ENCODE data around the gene NUAK1. TPM values are rescaled to one million over a fixed set of nuclear protein-coding genes. Genes with fewer than 3 reads are reported as not detected.

The NUAK1 gene
- total RNA-seq, 4 donors from 2014 or later: 9.4 to 56.8 (median 26.8) TPM

DNA sequence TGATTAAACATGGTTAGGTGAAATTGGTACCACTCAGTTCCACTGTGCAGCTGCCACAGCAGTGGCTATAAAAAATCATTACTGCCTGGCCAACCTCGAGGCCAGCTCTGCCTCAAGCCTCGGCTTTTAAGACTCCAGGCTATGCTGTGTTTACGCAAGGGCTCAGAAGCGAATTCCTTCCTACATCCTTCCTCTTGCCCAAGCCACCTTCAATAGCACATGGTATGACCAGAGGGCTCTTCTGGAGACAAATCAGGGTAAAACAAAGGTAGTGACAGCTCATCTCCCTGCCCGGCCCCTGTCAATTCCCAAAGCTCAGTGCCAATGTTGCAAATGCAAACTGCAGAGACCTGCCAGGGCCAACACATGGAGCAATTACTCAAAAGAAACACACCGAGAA is 31.9 kb downstream of the NUAK1 start:
- Histone ChIP-seq H3K4me1 (peaks cover 18 to 25% of the 10 kb centered on the region in 2 donors), H3K9me3 (no peaks in the 10 kb centered on the region), H3K27me3 (no peaks in the 10 kb centered on the region), H3K4me3 (no peak overlapping the region), H3K27ac (peak overlapping the region; percentile 83 to 90), H3K36me3 (no peaks in the 10 kb centered on the region)
- DNase-seq: peak in 1 of 2 donors; percentile 66
- TF ChIP-seq, protein P1, sequence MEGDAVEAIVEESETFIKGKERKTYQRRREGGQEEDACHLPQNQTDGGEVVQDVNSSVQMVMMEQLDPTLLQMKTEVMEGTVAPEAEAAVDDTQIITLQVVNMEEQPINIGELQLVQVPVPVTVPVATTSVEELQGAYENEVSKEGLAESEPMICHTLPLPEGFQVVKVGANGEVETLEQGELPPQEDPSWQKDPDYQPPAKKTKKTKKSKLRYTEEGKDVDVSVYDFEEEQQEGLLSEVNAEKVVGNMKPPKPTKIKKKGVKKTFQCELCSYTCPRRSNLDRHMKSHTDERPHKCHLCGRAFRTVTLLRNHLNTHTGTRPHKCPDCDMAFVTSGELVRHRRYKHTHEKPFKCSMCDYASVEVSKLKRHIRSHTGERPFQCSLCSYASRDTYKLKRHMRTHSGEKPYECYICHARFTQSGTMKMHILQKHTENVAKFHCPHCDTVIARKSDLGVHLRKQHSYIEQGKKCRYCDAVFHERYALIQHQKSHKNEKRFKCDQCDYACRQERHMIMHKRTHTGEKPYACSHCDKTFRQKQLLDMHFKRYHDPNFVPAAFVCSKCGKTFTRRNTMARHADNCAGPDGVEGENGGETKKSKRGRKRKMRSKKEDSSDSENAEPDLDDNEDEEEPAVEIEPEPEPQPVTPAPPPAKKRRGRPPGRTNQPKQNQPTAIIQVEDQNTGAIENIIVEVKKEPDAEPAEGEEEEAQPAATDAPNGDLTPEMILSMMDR (IDR thresholded peaks at IDR 0.05): no peak
- TF ChIP-seq POLR2A (IDR thresholded peaks at IDR 0.05): no peak
- intact Hi-C loops (cut with DNase I; ENCODE audit: low total_unique reads): no loop called here

DNA sequence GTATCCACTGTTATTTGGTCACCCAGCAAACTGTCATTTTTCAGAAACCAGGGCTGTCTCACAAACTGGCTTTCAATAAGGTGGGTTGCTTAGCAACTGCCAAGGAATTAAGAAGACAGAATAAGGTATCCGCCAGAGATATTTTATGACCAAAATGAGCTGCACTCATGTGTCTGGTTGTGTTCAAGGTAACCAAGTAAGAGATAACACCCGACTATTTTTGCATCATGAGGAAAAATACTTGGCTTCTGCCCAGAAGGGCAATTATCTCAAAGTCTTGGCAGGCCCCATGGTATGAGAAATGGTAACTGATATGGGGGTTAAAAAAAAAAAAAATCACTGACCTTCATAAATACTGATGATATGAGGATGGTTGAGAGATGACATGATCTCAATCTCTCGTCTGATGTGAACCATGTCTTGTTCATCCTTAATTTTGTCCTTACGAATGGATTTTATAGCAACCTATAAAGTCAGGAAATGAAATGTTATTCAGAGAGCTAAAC is 32.6 kb downstream of the NUAK1 start:
- Histone ChIP-seq H3K36me3 (no peaks in the 10 kb centered on the region), H3K9me3 (no peaks in the 10 kb centered on the region), H3K4me3 (no peak overlapping the region), H3K4me1 (peaks cover 18 to 30% of the 10 kb centered on the region in 2 donors), H3K27me3 (no peaks in the 10 kb centered on the region), H3K27ac (peak overlapping the region; percentile 83 to 90)
- intact Hi-C loops (cut with DNase I; ENCODE audit: low total_unique reads): no loop called here
- DNase-seq: peak in 1 of 2 donors; percentile 53
- TF ChIP-seq, protein P1 (IDR thresholded peaks at IDR 0.05): no peak
- no peak for TF ChIP-seq POLR2A (IDR thresholded peaks at IDR 0.05)

DNA sequence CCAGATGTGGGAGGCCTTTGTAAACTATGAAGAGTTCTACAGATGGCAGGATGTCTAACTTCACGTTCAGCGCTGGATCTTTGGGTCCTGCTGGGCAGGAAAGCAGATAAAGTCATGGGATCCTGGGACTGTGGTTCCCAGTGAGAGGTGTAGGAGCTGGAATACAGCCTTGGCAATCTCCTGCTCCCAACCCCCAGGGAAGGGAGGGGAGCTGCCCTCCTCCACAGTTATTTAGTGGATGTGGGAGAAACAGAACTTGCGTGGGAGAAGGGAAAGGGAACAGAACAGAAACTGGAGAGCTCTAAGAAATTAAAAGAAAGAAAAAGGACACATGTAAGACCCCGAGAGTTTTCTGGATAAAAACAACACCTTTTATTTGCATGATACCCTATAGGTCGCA is 37.0 kb downstream of the NUAK1 start:
- Histone ChIP-seq H3K27ac (peak overlapping the region; percentile 83 to 90), H3K36me3 (no peaks in the 10 kb centered on the region), H3K27me3 (no peaks in the 10 kb centered on the region), H3K4me1 (peaks cover 6 to 12% of the 10 kb centered on the region in 2 donors), H3K4me3 (no peak overlapping the region), H3K9me3 (no peaks in the 10 kb centered on the region)
- intact Hi-C loops (cut with DNase I; ENCODE audit: low total_unique reads): no loop called here
- TF ChIP-seq, protein P1 (IDR thresholded peaks at IDR 0.05): no peak
- no peak for TF ChIP-seq POLR2A (IDR thresholded peaks at IDR 0.05)
- peak; percentile 69 to 76 for DNase-seq

DNA sequence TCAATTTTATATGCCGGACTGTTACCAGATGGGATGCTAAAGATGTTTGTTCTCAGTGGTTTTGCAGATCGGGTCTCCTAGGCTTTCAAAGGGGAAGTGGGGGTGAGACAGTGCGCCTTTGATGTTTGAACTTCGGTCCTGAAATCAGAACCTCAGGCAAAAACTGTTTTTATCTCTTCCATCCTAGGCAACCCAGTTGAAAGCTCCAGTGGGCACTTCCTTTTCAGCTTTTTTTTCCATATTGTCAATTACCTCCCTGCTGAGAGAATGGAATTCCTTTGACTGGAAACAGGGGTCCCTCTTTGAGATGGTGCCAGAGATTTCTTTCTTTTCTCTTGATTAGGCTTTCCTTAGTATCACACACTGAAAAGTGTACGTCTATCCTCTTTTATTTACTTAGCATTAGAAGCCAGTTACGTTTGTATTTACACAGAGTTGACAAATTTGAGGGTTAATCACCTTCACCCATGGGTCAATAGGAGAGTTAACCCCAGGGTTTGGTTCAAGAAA is 40.0 kb downstream of the NUAK1 start:
- Histone ChIP-seq H3K9me3 (no peaks in the 10 kb centered on the region), H3K4me3 (no peak overlapping the region), H3K36me3 (no peaks in the 10 kb centered on the region), H3K27ac (peak overlapping the region; percentile 88 to 96), H3K4me1 (peaks cover 6 to 22% of the 10 kb centered on the region in 2 donors), H3K27me3 (no peaks in the 10 kb centered on the region)
- intact Hi-C loops (cut with DNase I; ENCODE audit: low total_unique reads): no loop called here
- DNase-seq: no peak
- TF ChIP-seq, protein P1 (IDR thresholded peaks at IDR 0.05): no peak
- no peak for TF ChIP-seq POLR2A (IDR thresholded peaks at IDR 0.05)

DNA sequence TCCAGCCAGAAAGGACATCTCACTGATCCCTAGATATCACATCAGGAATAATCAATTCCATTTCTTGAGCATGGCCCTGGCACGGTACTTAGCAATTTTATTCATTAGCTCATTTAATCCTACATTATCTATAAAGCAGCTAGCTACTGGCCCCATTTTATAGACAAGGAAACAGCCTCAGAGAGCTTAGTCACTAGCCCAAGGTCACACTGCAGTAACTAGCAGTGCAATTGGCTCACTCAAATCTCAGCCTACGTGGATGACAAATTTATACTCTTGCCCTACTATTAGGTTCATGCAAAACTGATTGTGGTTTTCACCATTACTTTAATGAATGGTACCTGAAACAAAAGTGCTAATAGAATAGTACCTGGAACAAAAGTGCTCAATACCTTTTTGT is 41.7 kb downstream of the NUAK1 start:
- Histone ChIP-seq H3K27ac (peak overlapping the region; percentile 88 to 96), H3K27me3 (no peaks in the 10 kb centered on the region), H3K9me3 (no peaks in the 10 kb centered on the region), H3K4me3 (no peak overlapping the region), H3K36me3 (no peaks in the 10 kb centered on the region), H3K4me1 (peaks cover 17 to 20% of the 10 kb centered on the region in 2 donors)
- intact Hi-C loops (cut with DNase I; ENCODE audit: low total_unique reads): no loop called here
- no peak for TF ChIP-seq POLR2A (IDR thresholded peaks at IDR 0.05)
- TF ChIP-seq, protein P1 (IDR thresholded peaks at IDR 0.05): no peak
- no peak for DNase-seq
